H4 (cell line): Measurements from ENCODE around the gene SFT2D3. TPM values are rescaled to one million over a fixed set of nuclear protein-coding genes. Genes with fewer than 3 reads are reported as not detected.

Source experiments
- DNase-seq: peaks from one replicate; pipeline ENCODE4 v3.0.0-alpha.2; 2015; ENCODE audit warnings: low spot score
- total RNA-seq: library from RNA; depleted of rRNA; stranded (reverse); fragments of >200 nt; shearing (Covaris generic); gene quantifications from 2 replicates; pipeline ENCODE4 v1.2.3, GENCODE V29; 2014

The SFT2D3 gene
- total RNA-seq, 1 experiment from 2014 or later = 8.7 TPM

- no peak for DNase-seq
Measured at GRCh38 chr2:127664065-127664894, 37.0 kb upstream of the SFT2D3 start.

GRCh38 chr2:127664895-127665225 is 36.4 kb upstream of the SFT2D3 start:
- DNase-seq = no peak

DNA sequence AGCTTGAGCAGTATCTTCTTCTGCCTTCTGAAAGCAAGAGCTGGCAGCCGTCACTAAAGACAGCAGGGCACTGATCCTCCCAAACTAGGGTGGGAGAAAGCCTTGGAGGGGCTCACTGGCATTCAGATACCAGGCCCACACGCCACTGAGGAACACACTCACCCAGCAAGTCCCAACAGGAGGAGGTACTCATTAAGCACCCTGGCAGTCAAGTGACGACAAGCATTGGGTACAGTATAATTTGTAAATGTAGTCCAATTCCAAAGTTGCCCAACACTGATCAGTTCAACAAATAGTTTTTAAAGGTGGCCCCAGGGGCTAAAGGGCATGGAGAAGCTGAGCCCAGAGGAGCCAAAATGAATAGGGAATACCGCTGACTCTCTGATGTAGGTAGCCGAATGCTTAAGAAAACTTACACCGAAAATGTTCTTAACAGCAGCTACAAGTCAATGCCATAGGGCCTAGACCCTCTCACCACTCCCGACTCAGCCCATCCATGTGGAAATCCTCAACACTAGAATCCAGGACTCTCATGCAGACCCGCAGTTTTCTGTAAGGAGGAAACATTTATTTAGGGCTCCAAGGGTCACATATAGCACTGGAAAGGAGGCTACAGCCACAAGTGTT is 35.9 kb upstream of the SFT2D3 start:
- no peak for DNase-seq

DNA sequence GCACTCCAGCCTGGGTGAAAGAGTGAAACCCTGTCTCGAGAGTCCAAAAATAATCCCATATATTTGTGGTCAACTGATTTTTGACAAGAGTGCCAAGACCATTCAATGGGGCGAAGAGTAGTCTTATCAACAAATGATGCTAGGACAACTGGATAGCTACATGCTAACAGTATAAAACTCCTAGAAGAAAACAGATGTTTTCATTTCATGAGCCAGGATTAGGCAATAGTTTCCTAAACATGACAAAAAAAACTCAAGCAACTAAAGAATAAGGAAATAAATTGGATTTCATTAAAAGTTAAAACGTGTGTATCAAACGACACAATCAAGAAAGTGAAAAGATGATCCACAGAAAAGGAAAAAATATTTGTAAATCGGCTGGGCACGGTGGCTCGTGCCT is 32.2 kb upstream of the SFT2D3 start:
- no peak for DNase-seq

- no peak for DNase-seq
Measured at GRCh38 chr2:127670055-127670956, 31.0 kb upstream of the SFT2D3 start.

GRCh38 chr2:127670957-127671290 is 30.4 kb upstream of the SFT2D3 start:
- DNase-seq = no peak

DNA sequence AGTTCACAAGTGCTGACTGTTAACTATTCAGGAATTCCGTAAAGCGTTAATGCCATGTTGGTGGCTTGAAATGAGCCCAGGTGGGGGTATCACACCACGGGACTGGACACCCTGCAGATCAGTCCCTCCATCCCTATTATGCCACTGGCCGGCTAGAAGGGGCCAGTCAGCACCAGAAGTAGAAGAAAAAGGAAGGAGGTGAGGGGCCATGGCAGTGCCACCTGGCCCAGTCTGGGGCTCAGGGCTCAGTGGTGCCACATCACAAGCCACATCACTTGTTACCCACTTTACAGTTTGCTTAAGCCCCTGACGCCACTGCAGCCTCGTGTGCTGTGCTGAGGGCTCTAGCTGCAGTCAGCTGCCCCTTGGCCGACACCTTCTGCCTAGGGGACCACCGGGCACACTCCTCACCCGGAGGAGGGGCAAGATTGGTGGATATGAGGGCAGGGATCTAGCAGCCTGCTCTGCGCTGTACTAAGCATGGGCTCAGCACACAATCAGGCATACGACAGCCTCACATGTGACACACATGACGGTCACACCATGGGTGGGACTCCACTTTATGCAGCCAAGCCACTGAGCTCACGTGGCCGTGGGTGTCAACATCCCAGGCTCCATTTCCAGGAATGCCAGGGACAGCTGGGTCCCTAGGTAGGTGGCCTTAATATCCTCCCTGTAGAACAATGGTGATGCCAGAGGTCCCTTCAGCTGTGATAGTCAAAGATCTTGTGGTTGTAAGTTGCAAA is 29.6 kb upstream of the SFT2D3 start:
- no peak for DNase-seq

DNA sequence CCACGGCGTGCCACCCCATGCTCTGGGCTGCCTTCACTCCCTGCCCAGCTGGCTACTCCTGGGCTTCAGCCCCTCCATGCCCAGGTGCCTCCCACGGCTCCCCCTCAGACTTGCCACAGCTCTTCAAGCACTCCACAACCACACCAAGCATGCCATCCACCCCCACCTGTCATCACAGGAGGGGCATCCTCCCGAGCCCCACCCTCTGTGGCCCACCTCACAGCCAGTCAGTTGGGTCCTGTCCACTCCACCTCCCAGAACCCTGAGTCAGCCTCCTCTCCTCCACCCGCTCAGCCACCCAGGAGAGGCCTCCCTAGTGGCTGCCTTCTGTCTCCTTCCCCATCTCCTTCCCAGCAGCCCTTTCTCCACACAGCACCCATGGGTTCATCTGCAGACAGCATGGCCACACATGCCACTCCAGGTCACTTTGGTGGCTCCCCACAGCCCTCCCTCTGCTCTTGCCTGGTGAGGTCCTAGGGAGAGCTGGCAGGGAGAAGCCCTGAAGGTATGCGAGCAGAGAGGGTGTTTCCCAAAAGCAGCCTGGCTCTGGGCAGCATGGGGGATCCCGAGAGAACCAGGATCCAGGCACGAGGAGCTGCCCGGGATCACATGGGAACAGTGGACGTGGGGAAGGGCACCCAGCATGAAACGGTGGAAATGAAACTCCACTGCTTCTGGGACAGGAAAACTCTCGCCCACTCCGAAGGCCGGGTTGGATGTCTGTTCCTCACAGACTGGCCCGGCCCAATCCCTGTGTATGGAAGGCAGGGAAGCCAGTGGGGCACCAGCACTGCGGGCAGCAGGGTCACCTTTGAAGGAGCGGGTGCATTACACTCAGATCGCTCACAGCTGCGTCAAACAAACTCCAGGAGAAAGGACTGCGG is 28.7 kb upstream of the SFT2D3 start:
- DNase-seq = no peak

- DNase-seq = no peak
Measured at GRCh38 chr2:127673291-127674069, 27.8 kb upstream of the SFT2D3 start.

GRCh38 chr2:127674241-127675209 is 26.8 kb upstream of the SFT2D3 start:
- no peak for DNase-seq

- DNase-seq = no peak
Measured at GRCh38 chr2:127675331-127676261, 25.7 kb upstream of the SFT2D3 start, which contains the start of gene LIMS2. LIMS2 (minus strand) TSS chr2:127675530; CDS start chr2:127675024, 506 bp downstream.

DNA sequence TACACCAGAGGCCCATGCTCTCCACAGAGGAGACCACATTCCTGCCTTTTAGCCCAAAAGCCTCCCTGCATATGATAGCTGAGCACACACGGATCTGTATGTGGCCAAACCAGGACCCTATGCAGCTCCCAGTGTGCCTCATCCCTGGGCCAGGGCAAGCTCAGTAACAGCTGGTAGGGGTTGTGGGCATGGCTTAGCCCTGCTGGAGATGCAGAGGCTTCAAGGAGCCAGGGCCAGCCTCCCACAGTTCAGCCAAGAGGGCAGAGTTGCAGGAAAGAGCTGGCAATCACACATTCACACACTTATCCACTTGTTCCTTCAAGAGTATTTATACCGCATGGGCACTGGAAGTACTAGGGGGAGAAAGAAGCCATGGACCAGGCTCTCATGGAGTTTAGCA is 24.4 kb upstream of the SFT2D3 start:
- DNase-seq = no peak

DNA sequence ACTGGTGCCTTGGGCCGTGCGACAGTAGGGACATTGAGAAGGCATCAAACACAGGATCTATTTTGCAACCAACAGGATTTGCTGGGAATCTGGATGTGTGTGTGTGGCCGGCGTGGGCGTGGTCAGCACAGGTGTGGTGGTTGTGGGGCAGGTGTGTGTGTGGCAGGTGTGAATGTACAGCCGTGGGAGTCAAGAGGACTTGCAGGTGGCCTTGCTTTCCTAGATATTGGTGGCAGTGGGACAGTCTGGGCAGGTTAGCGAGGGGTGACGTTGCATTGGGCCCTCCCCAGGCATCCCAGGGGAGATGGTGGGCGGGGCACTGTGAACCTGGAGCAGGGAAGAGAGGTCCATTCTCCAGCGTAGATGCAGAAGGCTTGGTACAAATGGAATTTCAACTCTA is 22.8 kb upstream of the SFT2D3 start:
- no peak for DNase-seq

DNA sequence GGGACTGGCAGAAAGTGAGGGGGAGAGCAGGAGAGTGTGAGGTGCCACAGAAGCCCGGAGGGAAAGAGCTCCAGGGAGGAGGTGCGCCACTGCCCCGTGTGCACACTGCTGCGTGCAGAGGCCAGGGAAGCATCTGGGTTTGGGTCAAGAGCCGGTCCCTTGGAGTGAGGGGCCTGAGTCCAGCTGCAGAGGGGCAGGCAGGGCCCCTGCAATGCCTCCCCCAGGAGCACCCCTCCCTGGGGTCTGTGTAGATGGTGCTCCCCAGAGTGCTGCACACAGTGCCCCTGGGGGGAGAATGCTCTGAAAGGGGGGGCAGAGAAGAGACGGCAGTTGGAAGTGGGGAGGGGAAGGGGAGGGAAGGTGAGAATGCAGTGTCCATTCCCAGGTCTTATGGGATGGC is 22.3 kb upstream of the SFT2D3 start:
- no peak for DNase-seq

DNA sequence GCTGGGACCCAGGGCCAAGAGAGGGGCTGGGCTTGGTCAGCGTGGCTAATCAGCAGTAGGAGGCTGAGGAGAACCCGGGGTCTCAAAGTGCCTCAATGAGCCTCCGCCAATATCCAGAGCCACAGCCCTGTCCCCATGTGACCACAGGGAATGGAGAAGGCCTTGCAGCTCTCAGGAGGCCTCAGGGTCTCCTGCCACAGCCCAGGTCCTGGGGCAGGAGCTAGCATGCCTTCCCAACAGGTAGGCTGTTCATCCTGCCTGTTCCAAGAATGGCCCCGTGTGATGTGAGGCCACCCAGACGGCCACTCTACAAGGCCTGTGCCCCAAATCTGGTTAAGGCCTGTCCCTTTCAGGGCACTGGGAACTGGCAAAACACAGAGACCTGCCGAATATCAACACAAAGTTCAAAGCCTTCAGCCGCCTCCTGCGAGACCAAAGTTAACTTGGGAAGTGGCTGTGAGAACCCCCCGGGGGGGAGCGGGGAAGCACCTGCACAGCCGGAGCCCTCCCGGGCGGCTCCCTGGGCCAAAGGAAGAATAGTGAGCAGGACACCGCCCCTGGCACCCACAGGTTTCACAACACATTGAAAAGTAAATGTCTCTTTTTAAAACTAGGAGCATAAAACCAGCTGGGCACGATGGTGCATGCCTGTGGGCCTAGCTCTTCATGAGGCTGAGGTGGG is 21.5 kb upstream of the SFT2D3 start:
- no peak for DNase-seq

DNA sequence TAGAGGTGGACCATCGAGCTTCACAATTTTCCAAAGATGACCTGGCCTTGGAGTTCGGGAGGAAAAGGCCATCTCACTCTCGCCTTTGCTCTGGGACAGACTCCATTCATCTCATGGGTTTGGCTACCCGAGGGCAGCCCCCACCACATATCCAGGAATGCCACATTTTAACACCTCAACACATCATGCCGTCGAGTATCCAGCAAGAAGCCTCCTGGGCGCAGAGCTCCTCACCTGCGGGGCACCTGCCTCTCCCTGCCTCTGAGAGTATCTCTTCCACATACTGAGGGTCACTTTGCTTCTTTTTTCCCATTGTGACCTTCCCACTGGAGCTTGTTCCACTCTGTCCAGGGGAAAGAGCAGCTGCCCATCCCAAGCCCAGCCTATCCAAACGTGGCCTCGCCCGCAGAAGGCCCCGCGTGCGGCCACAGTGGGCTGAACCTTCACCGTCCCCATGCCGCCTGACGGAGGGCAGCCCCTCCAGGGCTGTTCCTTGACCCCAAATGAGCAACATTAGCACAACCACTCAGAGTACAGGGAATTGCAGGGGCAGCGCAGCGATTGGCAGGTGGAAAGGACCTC is 20.5 kb upstream of the SFT2D3 start:
- DNase-seq = no peak
